Mesangial cell (primary cell): Measurements from ENCODE around the gene PCDHAC1. TPM values are rescaled to one million over a fixed set of nuclear protein-coding genes. Genes with fewer than 3 reads are reported as not detected.

ENCODE experiments used
- total RNA-seq: library from RNA; depleted of rRNA; stranded (reverse); fragments of >200 nt; gene quantifications from 2 replicates; pipeline ENCODE4 v1.2.3, GENCODE V29; 2015

The PCDHAC1 gene, protein sequence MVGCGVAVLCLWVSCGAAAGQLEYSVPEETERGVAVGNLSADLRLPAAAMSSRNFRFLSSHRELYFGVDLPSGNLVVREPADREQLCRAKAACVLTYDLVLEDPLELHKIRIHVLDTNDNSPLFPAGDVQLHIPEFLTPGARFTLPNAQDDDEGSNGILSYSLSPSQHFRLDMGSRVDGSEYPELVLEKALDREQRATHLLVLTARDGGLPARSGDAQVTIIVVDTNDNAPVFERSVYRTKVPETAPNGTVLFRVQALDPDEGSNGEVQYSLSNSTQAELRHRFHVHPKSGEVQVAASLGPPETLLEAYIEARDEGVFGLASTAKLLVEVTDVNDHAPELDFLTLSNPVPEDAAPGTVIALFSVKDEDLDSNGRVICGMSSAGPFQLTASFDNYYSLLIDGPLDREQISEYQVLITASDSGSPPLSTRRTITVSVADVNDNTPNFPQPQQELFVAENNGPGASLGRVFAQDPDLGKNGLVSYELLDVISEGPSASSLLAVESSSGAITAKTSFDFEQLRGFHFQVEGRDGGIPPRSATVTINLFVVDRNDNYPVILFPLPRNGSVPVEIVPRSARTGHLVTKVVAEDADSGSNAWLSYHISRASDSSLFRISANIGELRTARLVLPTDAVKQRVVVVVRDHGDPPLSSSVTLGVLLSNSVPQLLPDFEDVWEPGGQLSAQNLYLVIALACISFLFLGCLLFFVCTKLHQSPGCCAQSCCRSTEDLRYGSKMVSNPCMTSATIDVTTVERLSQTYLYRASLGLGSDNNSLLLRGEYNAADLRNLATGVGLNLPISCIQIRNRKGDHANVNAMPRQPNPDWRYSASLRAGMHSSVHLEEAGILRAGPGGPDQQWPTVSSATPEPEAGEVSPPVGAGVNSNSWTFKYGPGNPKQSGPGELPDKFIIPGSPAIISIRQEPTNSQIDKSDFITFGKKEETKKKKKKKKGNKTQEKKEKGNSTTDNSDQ
- total RNA-seq = under 0.01 TPM in 1 of 2 replicates, not detected in the other

DNA sequence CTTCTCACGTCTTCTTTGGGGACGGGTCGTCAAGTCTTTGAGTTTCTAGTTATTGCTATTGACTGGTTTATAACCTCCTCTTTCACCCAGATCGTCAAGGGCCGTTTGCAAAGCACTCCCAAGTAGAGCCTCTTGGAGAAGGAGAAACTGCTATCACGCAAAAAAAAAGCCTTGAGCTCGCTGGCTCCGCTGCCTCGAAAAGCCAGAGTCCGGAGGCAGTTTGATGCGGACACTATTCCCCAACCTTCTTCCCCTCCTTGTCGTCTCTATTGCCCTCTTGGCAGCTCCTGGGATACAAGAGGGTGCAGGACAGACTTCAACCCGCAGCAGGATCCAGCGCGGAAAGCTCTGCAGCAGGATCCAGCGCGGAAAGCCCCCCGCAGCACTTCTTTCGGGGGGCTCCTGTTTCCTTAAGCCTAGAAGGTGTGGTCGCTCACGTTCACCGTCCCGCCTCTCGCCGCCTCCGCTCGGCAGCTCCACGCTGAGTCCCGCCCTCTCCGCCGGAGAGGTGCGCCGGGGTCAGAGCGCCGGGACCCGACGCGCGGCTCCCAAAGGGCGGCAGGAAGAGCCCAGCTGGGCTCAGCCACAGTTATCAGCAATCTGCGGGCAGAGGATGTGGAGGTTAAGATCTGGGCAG lies at the start of gene PCDHAC1:
Gene PCDHAC1 (plus strand): TSS at position 494 of the 637 bp plus-strand sequence. CDS start 594 bp downstream, outside the sequence.

GRCh38 chr5:140881889-140882590 lies 44.1 kb upstream of the PCDHAC1 start, which contains the start of gene PCDHA13:
PCDHA13 (plus strand) TSS chr5:140882124; CDS start chr5:140882269, 145 bp downstream.

DNA sequence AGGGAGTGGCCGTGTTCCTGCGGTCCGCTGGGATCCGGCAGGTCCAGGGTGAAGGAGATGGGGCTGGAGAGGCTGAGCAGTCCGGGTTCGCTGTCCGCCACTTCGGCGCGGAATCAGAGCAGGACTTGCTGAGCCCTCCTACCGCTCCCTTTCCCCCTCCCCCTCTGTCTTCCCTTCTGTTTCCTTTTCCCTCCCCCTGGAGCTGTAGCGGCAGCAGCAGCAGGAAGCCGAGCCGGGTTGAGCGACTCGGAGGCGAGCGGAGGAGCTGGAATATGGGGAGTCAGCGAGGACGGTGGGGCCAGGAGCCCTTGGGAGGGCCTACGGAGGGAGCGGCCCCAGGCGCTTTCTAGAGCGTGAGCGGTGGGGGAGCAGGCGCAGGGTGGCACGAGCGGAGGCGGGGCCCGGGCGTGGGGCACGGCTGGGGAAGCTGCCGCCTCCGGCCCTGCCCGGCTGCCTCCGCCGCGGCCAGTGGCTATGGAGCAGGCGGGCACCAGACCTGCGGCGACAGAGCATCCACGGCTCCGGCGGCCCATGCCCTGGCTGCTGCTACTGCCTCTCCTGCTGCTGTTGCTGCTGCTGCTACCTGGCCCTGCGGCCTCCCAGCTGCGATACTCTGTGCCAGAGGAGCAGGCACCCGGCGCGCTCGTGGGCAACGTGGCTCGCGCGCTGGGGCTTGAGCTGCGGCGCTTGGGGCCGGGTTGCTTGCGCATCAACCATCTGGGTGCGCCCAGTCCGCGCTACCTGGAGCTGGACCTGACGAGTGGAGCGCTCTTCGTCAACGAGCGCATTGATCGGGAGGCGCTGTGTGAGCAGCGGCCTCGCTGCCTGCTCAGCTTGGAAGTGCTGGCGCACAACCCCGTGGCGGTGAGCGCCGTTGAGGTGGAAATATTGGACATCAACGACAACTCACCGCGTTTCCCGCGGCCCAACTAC lies 40.5 kb downstream of the PCDHAC1 start, which contains the start of gene PCDHAC2:
Gene PCDHAC2 (plus strand): TSS at position 184 of the 933 bp plus-strand sequence. CDS start 291 bp downstream, at position 475.

Other genes starting within 250 kb of the PCDHAC1 start
- 53.9 and 78.2 TPM in 2 replicates for gene HARS1, start 234.9 kb upstream of the PCDHAC1 start, total RNA-seq
- gene HARS2, start 234.8 kb upstream of the PCDHAC1 start, total RNA-seq = 22.0 and 25.0 TPM in 2 replicates
- gene ZMAT2, start 225.9 kb upstream of the PCDHAC1 start, total RNA-seq = 8.8 and 10.4 TPM in 2 replicates
- under 0.01 and 0.16 TPM in 2 replicates for gene PCDHA1, start 140.2 kb upstream of the PCDHAC1 start, total RNA-seq
- under 0.01 TPM in 1 of 2 replicates, not detected in the other for gene PCDHA2, start 131.4 kb upstream of the PCDHAC1 start, total RNA-seq
- gene PCDHA3, start 125.2 kb upstream of the PCDHAC1 start, total RNA-seq = under 0.01 and 0.13 TPM in 2 replicates
- 0.16 and 1.3 TPM in 2 replicates for gene PCDHA4, start 119.2 kb upstream of the PCDHAC1 start, total RNA-seq
- under 0.01 TPM in 1 of 2 replicates, not detected in the other for gene PCDHA5, start 104.7 kb upstream of the PCDHAC1 start, total RNA-seq
- gene PCDHA6, start 98.3 kb upstream of the PCDHAC1 start, total RNA-seq = 1.0 TPM in 1 of 2 replicates, not detected in the other
- gene PCDHA7, start 92.0 kb upstream of the PCDHAC1 start, total RNA-seq = 0.51 TPM in 1 of 2 replicates, not detected in the other
- 0.13 TPM in 1 of 2 replicates, not detected in the other for gene PCDHA8, start 85.1 kb upstream of the PCDHAC1 start, total RNA-seq
- gene PCDHA9, start 77.9 kb upstream of the PCDHAC1 start, total RNA-seq = under 0.01 TPM in 1 of 2 replicates, not detected in the other
- gene PCDHA10, start 70.4 kb upstream of the PCDHAC1 start, total RNA-seq = 0.13 TPM in 1 of 2 replicates, not detected in the other
- gene PCDHA11, start 57.3 kb upstream of the PCDHAC1 start, total RNA-seq = 0.16 TPM in 1 of 2 replicates, not detected in the other
- 0.25 TPM in 1 of 2 replicates, not detected in the other for gene PCDHA12, start 51.0 kb upstream of the PCDHAC1 start, total RNA-seq
- gene PCDHA13, start 44.2 kb upstream of the PCDHAC1 start, total RNA-seq = not detected in 2 replicates
- gene PCDHAC2, start 40.2 kb downstream of the PCDHAC1 start, total RNA-seq = 0.25 and 0.65 TPM in 2 replicates
- gene PCDHB1, start 125.1 kb downstream of the PCDHAC1 start, total RNA-seq = not detected in 2 replicates
- gene PCDHB2, start 168.3 kb downstream of the PCDHAC1 start, total RNA-seq = 0.49 and 0.76 TPM in 2 replicates
- gene PCDHB3, start 174.2 kb downstream of the PCDHAC1 start, total RNA-seq = 0.16 and 0.38 TPM in 2 replicates
- 0.13 and 0.49 TPM in 2 replicates for gene PCDHB4, start 195.5 kb downstream of the PCDHAC1 start, total RNA-seq
- gene PCDHB5, start 208.9 kb downstream of the PCDHAC1 start, total RNA-seq = 0.33 and 1.5 TPM in 2 replicates
- gene PCDHB6, start 223.8 kb downstream of the PCDHAC1 start, total RNA-seq = under 0.01 TPM in 1 of 2 replicates, not detected in the other
- gene PCDHB7, start 246.3 kb downstream of the PCDHAC1 start, total RNA-seq = 0.16 and 0.63 TPM in 2 replicates